Ovary (tissue), 3 donors: ENCODE results near the gene DTYMK.

ENCODE experiments used
- CTCF ChIP-seq, 3 donors: fragments of 450-650 bp in 2 of 3; fragments of 200-600 bp in 1 of 3; IDR thresholded peaks; one replicate each; pipeline versions ENCODE4 v1.5.1 to v1.8.0; 2016 to 2022; ENCODE audit warnings: antibody characterized with exemption in 3 of 3, mild to moderate bottlenecking in 1 of 3
- POLR2A ChIP-seq: fragments of 450-650 bp; IDR thresholded peaks from one replicate; pipeline ENCODE4 v1.6.1; 2017; ENCODE audit warnings: antibody characterized with exemption, mild to moderate bottlenecking, moderate library complexity
- donor health status: DM: no; HTN: no; CAD: no.

GRCh38 chr2:241654551-241654950, 32.1 kb downstream of the DTYMK start:
- no peak for TF ChIP-seq CTCF (IDR thresholded peaks at IDR 0.05)
- TF ChIP-seq POLR2A, result no peak
